GM18867 (cell line): ENCODE measurements around the gene CDH19.
"Not testable (repeated sequence)": the region's sequence is repeated elsewhere in the genome, so short reads cannot be mapped to it uniquely, and the experiment has no call there.

Experiments
- ATAC-seq: cut with Tn5 transposase; IDR thresholded peaks from one replicate; pipeline ENCODE4 v1.9.1; 2021; ENCODE audit warnings: mild to moderate bottlenecking, moderate library complexity; ENCODE audit not compliant: unreplicated experiment

Gene CDH19

GRCh38 chr18:66473882-66474281, 130.0 kb downstream of the CDH19 start:
- no peak for ATAC-seq

GRCh38 chr18:66466184-66466583, 137.7 kb downstream of the CDH19 start:
- ATAC-seq = not testable (repeated sequence)

GRCh38 chr18:66461344-66461743, 142.5 kb downstream of the CDH19 start:
- no peak for ATAC-seq

GRCh38 chr18:66457245-66457644, 146.6 kb downstream of the CDH19 start:
- no peak for ATAC-seq
